ENCODE data around the gene CRACDL.

CRACDL gene

GRCh38 chr2:98778741-98779483, 157.1 kb downstream of the CRACDL start:
- Histone ChIP-seq H3K27me3 (ENCODE audit: insufficient read depth, poor library complexity, severe bottlenecking) (no peaks in the 10 kb centered on the region), H3K4me3 (replicated peaks; ENCODE audit: insufficient read depth, low read length) (no peak overlapping the region), H3K27ac (replicated peaks) (no peak overlapping the region)
- DNase-seq (ENCODE audit: low read depth in 1 of 2, low spot score in 1 of 2) = no peak
- no peak for TF ChIP-seq GABPA (IDR thresholded peaks at IDR 0.05; ENCODE audit: low read depth)
- no peak for TF ChIP-seq CTCF (IDR thresholded peaks at IDR 0.05; ENCODE audit: insufficient read depth, low read length)
- TF ChIP-seq, protein P1, sequence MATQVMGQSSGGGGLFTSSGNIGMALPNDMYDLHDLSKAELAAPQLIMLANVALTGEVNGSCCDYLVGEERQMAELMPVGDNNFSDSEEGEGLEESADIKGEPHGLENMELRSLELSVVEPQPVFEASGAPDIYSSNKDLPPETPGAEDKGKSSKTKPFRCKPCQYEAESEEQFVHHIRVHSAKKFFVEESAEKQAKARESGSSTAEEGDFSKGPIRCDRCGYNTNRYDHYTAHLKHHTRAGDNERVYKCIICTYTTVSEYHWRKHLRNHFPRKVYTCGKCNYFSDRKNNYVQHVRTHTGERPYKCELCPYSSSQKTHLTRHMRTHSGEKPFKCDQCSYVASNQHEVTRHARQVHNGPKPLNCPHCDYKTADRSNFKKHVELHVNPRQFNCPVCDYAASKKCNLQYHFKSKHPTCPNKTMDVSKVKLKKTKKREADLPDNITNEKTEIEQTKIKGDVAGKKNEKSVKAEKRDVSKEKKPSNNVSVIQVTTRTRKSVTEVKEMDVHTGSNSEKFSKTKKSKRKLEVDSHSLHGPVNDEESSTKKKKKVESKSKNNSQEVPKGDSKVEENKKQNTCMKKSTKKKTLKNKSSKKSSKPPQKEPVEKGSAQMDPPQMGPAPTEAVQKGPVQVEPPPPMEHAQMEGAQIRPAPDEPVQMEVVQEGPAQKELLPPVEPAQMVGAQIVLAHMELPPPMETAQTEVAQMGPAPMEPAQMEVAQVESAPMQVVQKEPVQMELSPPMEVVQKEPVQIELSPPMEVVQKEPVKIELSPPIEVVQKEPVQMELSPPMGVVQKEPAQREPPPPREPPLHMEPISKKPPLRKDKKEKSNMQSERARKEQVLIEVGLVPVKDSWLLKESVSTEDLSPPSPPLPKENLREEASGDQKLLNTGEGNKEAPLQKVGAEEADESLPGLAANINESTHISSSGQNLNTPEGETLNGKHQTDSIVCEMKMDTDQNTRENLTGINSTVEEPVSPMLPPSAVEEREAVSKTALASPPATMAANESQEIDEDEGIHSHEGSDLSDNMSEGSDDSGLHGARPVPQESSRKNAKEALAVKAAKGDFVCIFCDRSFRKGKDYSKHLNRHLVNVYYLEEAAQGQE (IDR thresholded peaks at IDR 0.05; ENCODE audit: insufficient replicate concordance, low read depth) = no peak
- TF ChIP-seq SPI1 (IDR thresholded peaks at IDR 0.05; ENCODE audit: borderline replicate concordance, low read depth) = no peak
- TF ChIP-seq POLR2AphosphoS5 (IDR thresholded peaks at IDR 0.05; ENCODE audit: low read depth) = no peak

- TF ChIP-seq CTCF (IDR thresholded peaks at IDR 0.05; ENCODE audit: insufficient read depth, low read length) = no peak
- no peak overlapping the region for H3K27ac ChIP-seq (replicated peaks)
- DNase-seq (ENCODE audit: low read depth in 1 of 2, low spot score in 1 of 2) = no peak
- no peaks in the 10 kb centered on the region for H3K27me3 ChIP-seq (ENCODE audit: insufficient read depth, poor library complexity, severe bottlenecking)
- no peak overlapping the region for H3K4me3 ChIP-seq (replicated peaks; ENCODE audit: insufficient read depth, low read length)
These were observed 157.9 kb downstream of the CRACDL start for GRCh38 chr2:98778151-98778550.

DNA sequence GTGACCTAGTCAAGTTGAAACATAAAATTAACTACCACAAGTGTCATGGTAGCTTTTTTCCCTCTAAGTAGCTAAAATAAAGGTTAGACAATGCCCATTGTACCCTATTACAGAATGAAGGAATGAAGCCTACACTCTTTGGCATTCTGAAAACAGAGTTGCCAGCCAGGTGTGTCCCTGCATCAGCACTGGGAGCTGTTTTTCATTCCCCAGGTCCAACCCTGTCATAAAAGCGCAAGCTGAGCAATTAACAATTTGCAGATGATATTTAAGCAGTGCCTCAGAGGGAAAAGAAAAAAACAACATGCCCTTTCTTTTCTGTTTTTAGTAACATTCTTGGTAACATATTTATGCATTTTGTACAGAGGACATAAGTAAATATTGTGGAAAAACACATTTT, 158.3 kb downstream of the CRACDL start:
- H3K27ac ChIP-seq (replicated peaks) = no peak overlapping the region
- TF ChIP-seq, protein P1 (IDR thresholded peaks at IDR 0.05; ENCODE audit: insufficient replicate concordance, low read depth) = no peak
- no peak for TF ChIP-seq CTCF (IDR thresholded peaks at IDR 0.05; ENCODE audit: insufficient read depth, low read length)
- no peak for TF ChIP-seq POLR2AphosphoS5 (IDR thresholded peaks at IDR 0.05; ENCODE audit: low read depth)
- no peak for TF ChIP-seq SPI1 (IDR thresholded peaks at IDR 0.05; ENCODE audit: borderline replicate concordance, low read depth)
- no peak for TF ChIP-seq GABPA (IDR thresholded peaks at IDR 0.05; ENCODE audit: low read depth)
- H3K4me3 ChIP-seq (replicated peaks; ENCODE audit: insufficient read depth, low read length) = no peak overlapping the region
- no peaks in the 10 kb centered on the region for H3K27me3 ChIP-seq (ENCODE audit: insufficient read depth, poor library complexity, severe bottlenecking)
- DNase-seq (ENCODE audit: low read depth in 1 of 2, low spot score in 1 of 2) = no peak

GRCh38 chr2:98777076-98777475, 158.9 kb downstream of the CRACDL start:
- no peak overlapping the region for H3K27ac ChIP-seq (replicated peaks)
- no peak for DNase-seq (ENCODE audit: low read depth in 1 of 2, low spot score in 1 of 2)
- no peaks in the 10 kb centered on the region for H3K27me3 ChIP-seq (ENCODE audit: insufficient read depth, poor library complexity, severe bottlenecking)
- H3K4me3 ChIP-seq (replicated peaks; ENCODE audit: insufficient read depth, low read length) = no peak overlapping the region
- TF ChIP-seq CTCF (IDR thresholded peaks at IDR 0.05; ENCODE audit: insufficient read depth, low read length) (no peak), GABPA (IDR thresholded peaks at IDR 0.05; ENCODE audit: low read depth) (no peak), POLR2AphosphoS5 (IDR thresholded peaks at IDR 0.05; ENCODE audit: low read depth) (no peak), SPI1 (IDR thresholded peaks at IDR 0.05; ENCODE audit: borderline replicate concordance, low read depth) (no peak)
- TF ChIP-seq, protein P1 (IDR thresholded peaks at IDR 0.05; ENCODE audit: insufficient replicate concordance, low read depth) = no peak
